GM23338 (cell line): ENCODE results near the gene NCR3LG1.

ENCODE experiments used
- POLR2AphosphoS5 ChIP-seq: IDR thresholded peaks from 2 replicates; pipeline ENCODE4 v1.6.1; 2016; ENCODE audit warnings: antibody characterized with exemption, low read depth
- TF ChIP-seq, protein P1 (sequence below): IDR thresholded peaks from one replicate; pipeline ENCODE4 v1.6.1; 2018; ENCODE audit warnings: antibody characterized with exemption; ENCODE audit not compliant: unreplicated experiment

- no peak for TF ChIP-seq POLR2AphosphoS5
- TF ChIP-seq, protein P1, sequence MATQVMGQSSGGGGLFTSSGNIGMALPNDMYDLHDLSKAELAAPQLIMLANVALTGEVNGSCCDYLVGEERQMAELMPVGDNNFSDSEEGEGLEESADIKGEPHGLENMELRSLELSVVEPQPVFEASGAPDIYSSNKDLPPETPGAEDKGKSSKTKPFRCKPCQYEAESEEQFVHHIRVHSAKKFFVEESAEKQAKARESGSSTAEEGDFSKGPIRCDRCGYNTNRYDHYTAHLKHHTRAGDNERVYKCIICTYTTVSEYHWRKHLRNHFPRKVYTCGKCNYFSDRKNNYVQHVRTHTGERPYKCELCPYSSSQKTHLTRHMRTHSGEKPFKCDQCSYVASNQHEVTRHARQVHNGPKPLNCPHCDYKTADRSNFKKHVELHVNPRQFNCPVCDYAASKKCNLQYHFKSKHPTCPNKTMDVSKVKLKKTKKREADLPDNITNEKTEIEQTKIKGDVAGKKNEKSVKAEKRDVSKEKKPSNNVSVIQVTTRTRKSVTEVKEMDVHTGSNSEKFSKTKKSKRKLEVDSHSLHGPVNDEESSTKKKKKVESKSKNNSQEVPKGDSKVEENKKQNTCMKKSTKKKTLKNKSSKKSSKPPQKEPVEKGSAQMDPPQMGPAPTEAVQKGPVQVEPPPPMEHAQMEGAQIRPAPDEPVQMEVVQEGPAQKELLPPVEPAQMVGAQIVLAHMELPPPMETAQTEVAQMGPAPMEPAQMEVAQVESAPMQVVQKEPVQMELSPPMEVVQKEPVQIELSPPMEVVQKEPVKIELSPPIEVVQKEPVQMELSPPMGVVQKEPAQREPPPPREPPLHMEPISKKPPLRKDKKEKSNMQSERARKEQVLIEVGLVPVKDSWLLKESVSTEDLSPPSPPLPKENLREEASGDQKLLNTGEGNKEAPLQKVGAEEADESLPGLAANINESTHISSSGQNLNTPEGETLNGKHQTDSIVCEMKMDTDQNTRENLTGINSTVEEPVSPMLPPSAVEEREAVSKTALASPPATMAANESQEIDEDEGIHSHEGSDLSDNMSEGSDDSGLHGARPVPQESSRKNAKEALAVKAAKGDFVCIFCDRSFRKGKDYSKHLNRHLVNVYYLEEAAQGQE = no peak
Observed at GRCh38 chr11:17401316-17401715, 49.7 kb downstream of the NCR3LG1 start.
